ENCODE data around the gene P2RY13.

The P2RY13 gene

GRCh38 chr3:151329363-151329762 is at the start of gene P2RY13:
P2RY13 (minus strand) TSS chr3:151329549; CDS start chr3:151329528, 21 bp downstream.
- DNase-seq, result no peak

- no peak for DNase-seq
Observed at GRCh38 chr3:151377768-151378385, 48.5 kb upstream of the P2RY13 start.

GRCh38 chr3:151372063-151372820 is 42.9 kb upstream of the P2RY13 start:
- no peak for DNase-seq

- no peak for DNase-seq
Observed at GRCh38 chr3:151371526-151371925, 42.2 kb upstream of the P2RY13 start.

- no peak for DNase-seq
Observed at GRCh38 chr3:151367448-151367847, 38.1 kb upstream of the P2RY13 start.

- DNase-seq, result no peak
Observed at GRCh38 chr3:151366993-151367392, 37.6 kb upstream of the P2RY13 start.

GRCh38 chr3:151362751-151363174 is 33.4 kb upstream of the P2RY13 start:
- no peak for DNase-seq

- no peak for DNase-seq
Observed at GRCh38 chr3:151357463-151357850, 28.1 kb upstream of the P2RY13 start.

- DNase-seq, result no peak
Observed at GRCh38 chr3:151356794-151357462, 27.6 kb upstream of the P2RY13 start.

GRCh38 chr3:151351648-151352047 is 22.3 kb upstream of the P2RY13 start:
- DNase-seq, result no peak

GRCh38 chr3:151351219-151351618 is 21.9 kb upstream of the P2RY13 start:
- no peak for DNase-seq

GRCh38 chr3:151350656-151351055 is 21.3 kb upstream of the P2RY13 start:
- DNase-seq, result no peak

- no peak for DNase-seq
Observed at GRCh38 chr3:151347432-151347831, 18.1 kb upstream of the P2RY13 start.

- no peak for DNase-seq
Observed at GRCh38 chr3:151346292-151346691, 16.9 kb upstream of the P2RY13 start.

GRCh38 chr3:151345859-151346258 is 16.5 kb upstream of the P2RY13 start:
- DNase-seq, result no peak

GRCh38 chr3:151331696-151332095 is 2.3 kb upstream of the P2RY13 start:
- no peak for DNase-seq

GRCh38 chr3:151330899-151331298 is 1.6 kb upstream of the P2RY13 start:
- no peak for DNase-seq

- no peak for DNase-seq
Observed at GRCh38 chr3:151330379-151330778, 1.0 kb upstream of the P2RY13 start.

GRCh38 chr3:151328298-151328995 is 902 bp downstream of the P2RY13 start:
- peak; percentile 53 for DNase-seq

- DNase-seq, result no peak
Observed at GRCh38 chr3:151327571-151328198, 1.7 kb downstream of the P2RY13 start.

- DNase-seq, result no peak
Observed at GRCh38 chr3:151322511-151322910, 6.8 kb downstream of the P2RY13 start.

GRCh38 chr3:151321526-151321925 is 7.8 kb downstream of the P2RY13 start:
- DNase-seq, result no peak

GRCh38 chr3:151320131-151320530 is 9.2 kb downstream of the P2RY13 start:
- no peak for DNase-seq
